CMK (cell line): ENCODE measurements around the gene JPH4.
"Not testable (repeated sequence)": the region's sequence is repeated elsewhere in the genome, so short reads cannot be mapped to it uniquely, and the experiment has no call there.

ENCODE experiments used
- DNase-seq: peaks from one replicate; pipeline ENCODE4 v3.0.0-alpha.2; 2010; ENCODE audit warnings: low read depth

JPH4 gene

GRCh38 chr14:23578560-23579310, at the start of gene JPH4:
Gene JPH4, minus strand, starts transcription at chr14:23578790. Its CDS starts 1,337 bp downstream, at chr14:23577453.
- no peak for DNase-seq

- no peak for DNase-seq
Measured at GRCh38 chr14:23627961-23628360, 49.4 kb upstream of the JPH4 start.

GRCh38 chr14:23626946-23627345, 48.4 kb upstream of the JPH4 start:
- DNase-seq, result no peak

GRCh38 chr14:23624830-23625404, 46.3 kb upstream of the JPH4 start:
- DNase-seq, result no peak

- no peak for DNase-seq
Measured at GRCh38 chr14:23623962-23624361, 45.4 kb upstream of the JPH4 start.

GRCh38 chr14:23622990-23623389, 44.4 kb upstream of the JPH4 start:
- no peak for DNase-seq

GRCh38 chr14:23621932-23622730, 43.5 kb upstream of the JPH4 start:
- no peak for DNase-seq

GRCh38 chr14:23621204-23621931, 42.8 kb upstream of the JPH4 start:
- DNase-seq, result no peak

- DNase-seq, result no peak
Measured at GRCh38 chr14:23620177-23620702, 41.6 kb upstream of the JPH4 start.

GRCh38 chr14:23618415-23618988, 39.9 kb upstream of the JPH4 start:
- no peak for DNase-seq

- no peak for DNase-seq
Measured at GRCh38 chr14:23617539-23617938, 38.9 kb upstream of the JPH4 start.

GRCh38 chr14:23615856-23616255, 37.3 kb upstream of the JPH4 start:
- no peak for DNase-seq

GRCh38 chr14:23614395-23614828, 35.8 kb upstream of the JPH4 start:
- DNase-seq, result no peak

GRCh38 chr14:23613242-23614070, 34.9 kb upstream of the JPH4 start:
- no peak for DNase-seq

- no peak for DNase-seq
Measured at GRCh38 chr14:23612802-23613201, 34.2 kb upstream of the JPH4 start.

GRCh38 chr14:23612354-23612732, 33.8 kb upstream of the JPH4 start:
- no peak for DNase-seq

GRCh38 chr14:23610815-23611289, 32.3 kb upstream of the JPH4 start:
- DNase-seq, result no peak

GRCh38 chr14:23610090-23610814, 31.7 kb upstream of the JPH4 start:
- peak; percentile 61 for DNase-seq

GRCh38 chr14:23609411-23610089, 31.0 kb upstream of the JPH4 start:
- not testable (repeated sequence) for DNase-seq
